ENCODE measurements around the gene SLC22A4.

Gene SLC22A4

DNA sequence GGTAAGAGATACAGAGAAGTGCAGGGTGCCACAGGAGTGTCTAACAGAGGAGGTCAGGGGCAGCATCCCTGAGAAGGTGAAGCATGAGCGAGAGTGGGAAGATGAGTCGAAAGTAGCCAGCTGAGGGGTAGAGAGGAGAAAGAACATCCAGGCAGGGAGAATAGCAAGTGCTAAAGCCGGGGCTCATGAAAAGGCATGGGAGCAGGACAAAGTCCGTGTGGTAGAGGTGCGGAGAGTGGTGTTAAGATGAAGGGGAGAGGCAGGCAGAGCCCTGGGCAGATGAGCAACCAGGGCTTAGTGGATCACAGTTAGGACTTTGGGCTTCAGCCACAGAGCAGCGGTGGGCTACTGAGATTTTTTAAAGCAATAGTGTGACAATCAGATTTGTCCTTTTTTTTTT, 85.9 kb downstream of the SLC22A4 start:
- no peak for DNase-seq

DNA sequence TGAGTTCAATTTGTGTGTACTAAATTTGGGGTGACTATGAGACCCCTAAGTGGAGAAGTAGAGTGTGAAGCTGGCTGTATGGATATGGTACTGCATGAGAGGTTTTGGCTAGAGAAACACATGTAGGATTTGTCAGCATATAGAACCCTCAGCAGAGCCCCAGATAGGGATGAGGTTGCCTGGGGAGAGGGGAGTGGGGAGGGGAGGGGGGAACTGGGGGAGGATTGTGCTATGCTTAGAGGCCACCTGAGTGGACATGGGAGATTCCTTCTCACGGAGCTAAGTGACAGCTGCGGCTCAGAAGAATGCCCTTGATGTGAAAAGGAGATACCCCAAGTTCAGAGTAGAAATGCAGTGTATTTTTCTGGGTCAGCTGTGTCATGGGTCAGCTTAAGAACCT, 86.5 kb downstream of the SLC22A4 start:
- no peak for DNase-seq

DNA sequence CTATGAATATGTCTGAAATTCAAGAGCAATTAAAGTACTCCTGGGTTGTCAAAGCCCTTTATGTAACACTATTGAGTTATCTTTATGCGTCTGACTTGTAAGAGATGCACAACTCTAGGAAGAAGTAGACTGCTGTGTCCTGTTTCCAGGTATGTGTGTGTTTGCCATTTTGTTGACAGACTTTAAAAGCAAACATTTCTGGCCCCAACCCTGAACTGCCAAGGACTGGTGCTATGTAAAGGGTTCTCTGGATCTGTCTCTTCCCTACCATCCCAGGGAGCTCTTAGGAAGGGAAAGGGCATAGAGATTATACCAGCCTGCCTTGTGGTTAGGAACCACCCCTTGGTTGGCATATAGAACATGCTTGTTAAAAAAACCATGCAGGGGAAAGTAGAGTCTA, 87.4 kb downstream of the SLC22A4 start:
- no peak for DNase-seq

DNA sequence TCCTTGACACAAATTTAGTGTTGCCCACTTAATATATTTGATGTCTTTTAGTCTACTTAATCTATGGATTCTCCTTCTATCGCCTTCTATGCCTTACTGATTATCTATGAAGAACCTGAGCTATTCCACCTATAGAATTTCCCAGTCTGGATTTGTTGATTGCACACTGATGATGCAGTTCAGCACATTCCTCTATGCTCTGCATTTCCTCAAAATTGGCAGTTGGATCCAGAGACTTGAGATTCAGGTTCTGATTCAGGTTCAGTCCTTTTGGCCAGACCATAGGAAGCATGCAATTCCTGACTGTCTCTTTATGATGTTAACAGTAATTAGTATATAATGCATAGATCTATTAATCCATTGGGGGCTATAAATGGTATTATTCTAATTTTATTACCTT, 89.1 kb downstream of the SLC22A4 start:
- no peak for DNase-seq

DNA sequence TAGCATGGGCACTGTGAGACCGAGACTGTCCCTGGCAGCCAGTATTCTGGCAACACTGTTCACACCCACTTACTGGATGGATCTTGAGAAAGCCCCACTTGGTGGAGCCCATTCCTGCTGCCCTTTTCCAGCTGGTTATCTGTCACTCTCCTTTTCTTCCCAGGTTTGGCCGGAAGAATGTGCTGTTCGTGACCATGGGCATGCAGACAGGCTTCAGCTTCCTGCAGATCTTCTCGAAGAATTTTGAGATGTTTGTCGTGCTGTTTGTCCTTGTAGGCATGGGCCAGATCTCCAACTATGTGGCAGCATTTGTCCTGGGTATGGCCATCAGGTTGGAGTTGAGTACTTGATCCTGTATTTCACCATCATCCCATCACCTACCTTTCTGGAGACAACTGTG, 89.8 kb downstream of the SLC22A4 start:
- no peak for DNase-seq

DNA sequence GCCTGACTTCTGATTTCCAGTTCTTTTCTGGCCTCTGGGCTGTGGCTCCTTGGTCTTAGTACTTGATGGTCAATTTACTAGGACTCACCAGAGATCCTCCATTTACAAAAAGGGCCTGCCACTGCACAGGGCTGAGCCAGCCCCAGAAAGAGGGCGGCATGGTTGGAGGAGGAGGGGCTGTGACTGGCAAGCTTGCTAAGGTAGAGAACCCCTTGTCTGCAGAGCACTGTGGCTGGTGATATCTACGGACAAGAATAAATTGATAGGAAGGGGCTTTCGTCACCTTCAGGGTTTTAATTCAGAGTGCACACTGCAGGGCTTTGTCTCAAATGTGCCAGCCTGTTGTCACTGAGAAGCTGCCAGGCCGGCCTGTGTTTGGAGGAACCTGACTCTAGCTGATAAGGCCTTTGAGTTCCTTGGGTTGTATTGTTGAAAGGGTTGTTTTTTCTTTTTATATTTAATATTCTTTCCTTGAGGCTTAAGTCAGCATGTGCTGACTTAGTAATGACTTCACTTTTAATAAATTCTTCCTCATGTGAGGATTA, 90.4 kb downstream of the SLC22A4 start:
- DNase-seq, result no peak

DNA sequence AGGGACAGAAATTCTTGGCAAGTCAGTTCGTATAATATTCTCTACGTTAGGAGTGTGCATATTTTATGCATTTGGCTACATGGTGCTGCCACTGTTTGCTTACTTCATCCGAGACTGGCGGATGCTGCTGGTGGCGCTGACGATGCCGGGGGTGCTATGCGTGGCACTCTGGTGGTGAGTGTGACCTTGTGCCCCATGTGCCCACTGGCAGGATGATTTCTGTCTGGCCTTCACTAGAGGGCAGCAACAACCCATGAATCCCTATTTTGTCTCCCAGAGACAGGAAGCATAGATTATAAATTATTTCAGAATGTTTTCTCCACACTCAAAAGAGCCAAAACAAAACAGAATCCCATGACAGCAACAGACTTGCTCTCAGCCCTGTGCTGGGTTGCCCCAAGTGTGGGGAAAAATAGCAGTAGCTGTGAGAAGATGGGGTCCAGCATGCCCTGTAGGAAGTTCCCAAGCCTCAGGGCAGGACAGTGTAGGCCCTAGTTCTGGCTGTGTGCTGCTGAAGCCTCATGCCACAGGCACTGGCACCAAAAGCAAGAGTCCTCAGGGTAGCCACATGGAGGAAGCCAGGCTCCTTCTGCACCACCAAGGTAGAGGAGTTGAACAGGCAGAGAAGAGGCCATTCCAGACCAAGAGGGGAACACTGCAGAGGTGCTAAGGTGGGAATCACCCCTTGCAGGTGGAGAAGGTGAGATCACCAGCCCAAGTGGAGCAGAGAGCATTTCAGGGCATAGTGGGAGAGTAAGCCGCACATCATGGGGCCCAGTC, 91.3 kb downstream of the SLC22A4 start:
- DNase-seq, result peak; percentile 47 to 50

DNA sequence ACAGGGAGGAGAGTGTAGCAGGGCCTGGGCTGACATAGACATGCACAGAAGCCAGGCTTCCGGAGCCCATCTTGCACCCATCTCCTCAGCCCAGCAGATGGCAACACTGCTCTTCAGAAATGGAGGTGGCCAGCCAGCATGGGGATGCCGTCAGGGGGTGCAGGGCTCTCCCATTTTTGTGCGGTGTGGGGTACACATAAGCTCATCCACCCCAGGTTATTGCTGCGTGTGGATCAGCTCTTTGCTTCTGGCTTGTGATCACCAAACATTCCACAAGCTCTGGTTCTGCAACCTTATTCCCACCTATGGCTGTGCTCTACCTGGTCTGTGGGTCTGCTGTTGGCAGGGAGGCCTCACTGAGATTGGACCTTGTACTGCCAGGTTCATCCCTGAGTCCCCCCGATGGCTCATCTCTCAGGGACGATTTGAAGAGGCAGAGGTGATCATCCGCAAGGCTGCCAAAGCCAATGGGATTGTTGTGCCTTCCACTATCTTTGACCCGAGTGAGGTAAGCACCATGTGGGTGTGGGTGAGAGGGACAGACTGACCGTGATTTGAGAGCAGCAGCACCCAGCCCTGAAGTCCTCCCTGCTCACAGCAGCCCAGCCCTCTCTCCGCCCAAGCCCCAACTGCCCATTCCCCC, 92.6 kb downstream of the SLC22A4 start:
- DNase-seq, result peak; percentile 67 to 68

DNA sequence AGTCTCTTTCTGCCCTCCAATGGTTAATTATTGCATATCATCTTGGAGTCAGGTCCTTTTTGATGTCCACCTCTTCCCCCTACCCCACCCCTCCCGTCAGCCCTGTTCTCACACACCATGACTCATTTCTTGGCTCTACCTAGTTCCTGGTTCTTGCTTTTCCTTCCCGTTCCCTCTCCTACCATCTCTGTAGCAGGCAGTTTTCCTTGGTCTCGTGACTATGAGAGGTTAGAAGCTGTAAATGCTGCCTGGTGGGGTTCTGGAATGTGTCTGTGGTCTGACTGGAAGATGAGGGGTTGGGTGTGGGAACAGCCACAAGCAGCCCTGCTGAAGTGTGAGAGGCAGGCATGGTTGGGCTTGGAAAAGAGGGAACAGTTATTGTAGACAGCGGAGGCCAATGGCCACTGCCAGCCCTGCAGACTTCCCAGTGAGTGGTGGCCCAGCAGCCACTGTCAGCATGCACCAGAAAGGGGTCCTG, 93.5 kb downstream of the SLC22A4 start:
- no peak for DNase-seq

DNA sequence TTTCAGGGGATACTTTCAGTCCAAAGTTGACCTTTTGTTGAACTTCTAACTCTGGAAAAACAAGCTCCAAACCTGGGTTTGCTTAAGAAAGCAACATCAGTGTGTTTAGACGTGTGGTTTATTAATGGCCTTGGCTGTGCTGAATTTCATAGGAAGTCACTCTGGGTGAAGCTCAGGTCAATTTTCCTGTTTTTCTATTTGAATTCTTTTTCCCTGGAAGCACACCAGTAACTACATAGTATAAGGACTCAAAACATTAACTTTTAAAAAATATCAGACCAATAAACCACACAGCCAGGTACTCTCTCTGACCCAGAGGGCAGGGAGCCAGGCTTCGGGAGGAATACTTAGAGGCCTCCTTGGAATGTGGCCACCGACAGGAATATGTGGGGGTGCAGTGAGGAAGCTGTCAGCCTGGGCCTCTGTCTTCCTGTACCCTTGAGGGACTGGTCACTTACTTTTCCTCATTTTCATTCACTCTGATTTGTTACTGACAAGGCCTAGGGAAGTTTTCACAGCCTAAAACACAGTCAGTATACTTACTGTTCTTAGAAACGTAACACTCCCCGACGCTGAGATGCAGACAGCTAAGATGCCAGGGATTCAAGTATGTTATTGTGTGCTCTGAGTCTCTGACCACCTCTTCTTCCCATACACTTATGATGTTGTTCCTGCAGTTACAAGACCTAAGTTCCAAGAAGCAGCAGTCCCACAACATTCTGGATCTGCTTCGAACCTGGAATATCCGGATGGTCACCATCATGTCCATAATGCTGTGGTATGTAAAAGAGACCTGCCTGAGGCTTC, 94.3 kb downstream of the SLC22A4 start:
- no peak for DNase-seq

DNA sequence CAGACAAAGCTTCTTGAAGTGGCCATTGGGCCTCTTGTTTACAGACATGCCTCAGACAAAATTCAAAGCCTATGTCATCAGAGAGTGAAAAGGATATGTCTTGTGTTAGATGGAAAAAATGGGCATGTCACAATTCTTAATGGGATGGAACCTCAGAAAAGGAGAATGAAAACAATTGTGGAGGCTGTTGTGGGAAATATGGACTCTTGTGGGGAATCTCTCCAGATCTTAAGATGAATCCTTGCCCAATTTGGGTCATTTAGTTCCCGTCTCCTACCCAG, 94.8 kb downstream of the SLC22A4 start:
- no peak for DNase-seq

DNA sequence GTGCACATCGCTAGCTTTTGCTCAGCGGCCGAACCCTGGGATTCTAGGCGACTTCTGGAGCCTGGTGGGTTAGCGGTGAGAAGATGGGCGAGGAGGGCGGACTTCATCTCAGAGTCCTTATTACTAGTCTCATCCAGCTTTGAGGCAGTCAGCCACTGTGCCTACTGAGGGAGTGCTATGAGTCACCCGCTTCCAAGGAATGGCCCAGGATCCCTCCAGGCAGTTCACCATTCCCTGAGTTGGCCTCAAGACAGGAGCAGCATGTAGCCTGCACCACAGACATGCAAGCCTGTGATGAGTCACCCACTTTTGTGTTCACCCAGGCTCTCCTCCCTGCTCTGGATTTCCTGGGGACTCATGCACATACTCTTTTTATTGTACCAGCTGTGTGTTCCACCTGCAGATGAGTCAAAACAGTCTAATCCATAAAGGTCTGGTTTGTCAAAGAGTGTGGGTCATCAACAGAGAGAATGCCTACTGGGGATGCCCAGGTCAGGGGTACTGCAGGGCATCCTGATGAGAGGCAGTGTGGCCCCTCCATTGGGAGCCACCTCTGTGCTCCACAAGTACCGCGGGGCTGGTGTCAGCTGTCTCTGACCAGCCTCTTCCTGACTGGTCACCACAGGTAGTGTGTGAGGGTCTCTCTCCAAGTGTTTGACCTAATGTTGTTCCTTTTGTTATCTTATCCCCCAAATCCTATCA, 95.5 kb downstream of the SLC22A4 start:
- DNase-seq, result no peak

DNA sequence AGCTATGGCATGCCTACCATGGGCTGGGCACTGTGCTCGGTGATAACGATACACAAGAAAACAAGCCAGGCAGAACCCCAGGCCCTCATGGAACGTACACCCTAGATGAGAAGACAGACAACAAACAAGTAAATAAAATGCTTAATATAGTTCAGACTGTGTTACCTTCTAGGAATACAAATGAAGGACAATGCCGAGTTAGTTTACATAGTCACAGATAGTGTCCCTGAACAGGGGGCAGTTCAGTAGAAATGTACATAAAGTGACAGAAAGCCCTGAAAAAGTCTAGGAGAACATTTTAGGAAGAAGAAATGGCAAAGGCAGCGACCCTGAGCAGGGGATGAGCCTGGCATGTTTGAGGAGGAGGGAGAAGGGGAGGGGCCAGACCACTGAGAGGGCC, 97.1 kb downstream of the SLC22A4 start:
- no peak for DNase-seq

DNA sequence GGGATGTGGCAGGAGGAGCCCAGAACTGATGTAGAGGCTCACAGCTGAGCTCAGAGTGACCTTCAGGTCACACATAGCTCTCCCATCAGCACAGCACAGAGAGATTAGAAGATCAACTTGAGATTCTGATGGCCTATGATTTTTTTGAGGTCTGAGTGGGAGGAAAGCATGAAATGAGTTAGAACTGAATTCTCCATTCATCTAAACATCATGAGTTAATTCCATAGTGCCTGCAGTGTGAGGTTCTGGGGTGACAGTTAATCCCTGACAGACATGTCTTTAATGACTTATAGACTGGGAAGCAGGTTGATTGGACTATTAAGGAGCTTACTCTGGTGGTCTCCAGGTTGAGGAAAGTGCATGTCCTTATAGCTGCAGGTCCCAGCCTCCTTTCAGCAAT, 97.7 kb downstream of the SLC22A4 start:
- no peak for DNase-seq

DNA sequence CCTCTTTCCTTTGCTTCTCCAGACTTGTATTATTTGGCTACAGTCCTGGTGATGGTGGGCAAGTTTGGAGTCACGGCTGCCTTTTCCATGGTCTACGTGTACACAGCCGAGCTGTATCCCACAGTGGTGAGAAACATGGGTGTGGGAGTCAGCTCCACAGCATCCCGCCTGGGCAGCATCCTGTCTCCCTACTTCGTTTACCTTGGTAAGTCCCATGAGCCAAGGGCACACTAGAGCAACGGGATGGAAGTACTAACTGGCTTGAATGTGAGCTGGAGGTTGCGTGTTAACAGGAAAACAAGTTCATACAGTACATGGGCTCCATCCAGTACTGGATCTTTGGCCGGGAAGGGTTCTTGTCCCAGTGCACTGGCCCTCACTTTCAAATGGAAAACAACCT, 98.2 kb downstream of the SLC22A4 start:
- DNase-seq, result no peak

DNA sequence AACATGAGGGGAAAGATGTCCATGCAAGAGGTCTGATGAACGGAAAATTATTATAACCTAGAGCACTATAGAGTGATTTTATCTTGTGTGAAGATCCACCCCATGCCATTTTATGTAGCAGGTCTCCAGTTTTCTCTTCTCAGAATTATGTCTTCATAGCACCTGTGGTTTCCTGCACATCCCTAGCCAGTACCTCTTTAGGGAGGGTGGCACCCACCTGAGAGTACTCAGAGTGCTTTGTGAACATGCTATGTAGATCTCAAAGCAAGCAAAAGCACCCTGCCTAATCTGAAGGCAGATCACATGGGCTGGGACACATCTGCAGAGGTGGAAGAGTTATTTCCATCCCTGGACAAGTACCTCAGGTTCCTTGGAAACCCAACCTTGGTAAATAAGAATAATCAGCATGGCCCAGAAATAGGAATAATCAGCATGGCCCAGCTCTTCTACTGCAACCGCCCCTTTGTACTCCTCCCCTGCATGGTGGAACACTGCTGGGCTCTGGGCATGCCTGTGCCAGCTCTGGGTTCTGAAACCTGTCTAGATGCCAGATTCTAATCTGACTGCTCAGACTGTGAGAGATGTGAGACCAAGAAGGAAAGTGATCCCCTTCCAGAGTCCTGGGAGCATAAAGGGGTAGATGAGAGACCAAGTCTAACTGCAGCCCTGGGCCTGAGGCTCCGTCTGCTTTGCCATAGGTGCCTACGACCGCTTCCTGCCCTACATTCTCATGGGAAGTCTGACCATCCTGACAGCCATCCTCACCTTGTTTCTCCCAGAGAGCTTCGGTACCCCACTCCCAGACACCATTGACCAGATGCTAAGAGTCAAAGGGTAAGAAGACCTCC, 99.0 kb downstream of the SLC22A4 start:
- DNase-seq, result no peak
